ENCODE results near the gene TMED6. TPM values are rescaled to one million over a fixed set of nuclear protein-coding genes. Genes with fewer than 3 reads are reported as not detected.

TMED6 gene
- total RNA-seq, 1 experiment from 2014 or later = 0.91 TPM

- Histone ChIP-seq H3K79me2 (ENCODE audit: insufficient read depth, low read length) (peaks cover 78% of the 10 kb centered on the region), H3K27me3 (ENCODE audit: insufficient read depth, low read length) (no peaks in the 10 kb centered on the region), H3K4me1 (ENCODE audit: control insufficient read depth in 1 of 2, insufficient read depth in 2 of 2, low read length in 2 of 2) (0 out of 4 replicates have a peak, but pooled peaks cover 0 to under 1% of the 10 kb centered on the region in 2 experiments), H3K27ac (ENCODE audit: low read depth, low read length) (no peak overlapping the region), H3K9ac (ENCODE audit: low read length) (no peak overlapping the region), H3K9me2 (ENCODE audit: insufficient read depth) (no peaks in the 10 kb centered on the region), H2AFZ (ENCODE audit: low read depth, low read length, poor library complexity, severe bottlenecking) (no peak overlapping the region), H4K20me1 (ENCODE audit: insufficient read depth) (peaks cover 12% of the 10 kb centered on the region; the same call in 1 of the 2 replicates), H3K9me3 (ENCODE audit: control insufficient read depth in 1 of 2, insufficient read depth in 1 of 2, low read depth in 1 of 2, low read length in 2 of 2) (no peaks in the 10 kb centered on the region), H3K36me3 (ENCODE audit: control insufficient read depth in 1 of 2, insufficient read depth in 2 of 2, low read length in 2 of 2) (peaks cover 54 to 69% of the 10 kb centered on the region in 2 experiments), H3K4me3 (replicated peaks in 1 of 2; ENCODE audit: low read depth in 1 of 2, low read length in 2 of 2) (no peak overlapping the region), H3K4me2 (ENCODE audit: low read length) (no peak overlapping the region)
- POLR2A ChIA-PET = no interaction called here
- CTCF ChIA-PET = no interaction called here
- no peak for ATAC-seq
- no TSS peak for BruUV-seq (replicated peaks)
- intact Hi-C loops (cut with micrococcal nuclease) = no loop called here
- TF ChIP-seq, protein P1, sequence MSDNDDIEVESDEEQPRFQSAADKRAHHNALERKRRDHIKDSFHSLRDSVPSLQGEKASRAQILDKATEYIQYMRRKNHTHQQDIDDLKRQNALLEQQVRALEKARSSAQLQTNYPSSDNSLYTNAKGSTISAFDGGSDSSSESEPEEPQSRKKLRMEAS (IDR thresholded peaks at IDR 0.05) = no peak
- TF ChIP-seq YY1 (IDR thresholded peaks at IDR 0.05; ENCODE audit: extremely low read depth, insufficient replicate concordance, low read depth, low read length) = no peak
- no peak for TF ChIP-seq ZNF274 (IDR thresholded peaks at IDR 0.05; ENCODE audit: low read depth, low read length)
- TF ChIP-seq CEBPB (IDR thresholded peaks at IDR 0.05; ENCODE audit: low read depth) = no peak
- no peak for TF ChIP-seq EGR1 (IDR thresholded peaks at IDR 0.05; ENCODE audit: low read depth)
- no peak for TF ChIP-seq CBX3 (IDR thresholded peaks at IDR 0.05; ENCODE audit: low read depth)
- TF ChIP-seq REST (IDR thresholded peaks at IDR 0.05; ENCODE audit: low read depth) = no peak
- TF ChIP-seq SRF (IDR thresholded peaks at IDR 0.05; ENCODE audit: low read depth) = no peak
- TF ChIP-seq ATF3 (IDR thresholded peaks at IDR 0.05) = no peak
- TF ChIP-seq POLR2A (IDR thresholded peaks at IDR 0.05; ENCODE audit: borderline replicate concordance, extremely low read depth, insufficient read depth, insufficient read length) = no peak
- no peak for TF ChIP-seq ELF1 (IDR thresholded peaks at IDR 0.05; ENCODE audit: borderline replicate concordance, low read depth)
- TF ChIP-seq, protein P2, sequence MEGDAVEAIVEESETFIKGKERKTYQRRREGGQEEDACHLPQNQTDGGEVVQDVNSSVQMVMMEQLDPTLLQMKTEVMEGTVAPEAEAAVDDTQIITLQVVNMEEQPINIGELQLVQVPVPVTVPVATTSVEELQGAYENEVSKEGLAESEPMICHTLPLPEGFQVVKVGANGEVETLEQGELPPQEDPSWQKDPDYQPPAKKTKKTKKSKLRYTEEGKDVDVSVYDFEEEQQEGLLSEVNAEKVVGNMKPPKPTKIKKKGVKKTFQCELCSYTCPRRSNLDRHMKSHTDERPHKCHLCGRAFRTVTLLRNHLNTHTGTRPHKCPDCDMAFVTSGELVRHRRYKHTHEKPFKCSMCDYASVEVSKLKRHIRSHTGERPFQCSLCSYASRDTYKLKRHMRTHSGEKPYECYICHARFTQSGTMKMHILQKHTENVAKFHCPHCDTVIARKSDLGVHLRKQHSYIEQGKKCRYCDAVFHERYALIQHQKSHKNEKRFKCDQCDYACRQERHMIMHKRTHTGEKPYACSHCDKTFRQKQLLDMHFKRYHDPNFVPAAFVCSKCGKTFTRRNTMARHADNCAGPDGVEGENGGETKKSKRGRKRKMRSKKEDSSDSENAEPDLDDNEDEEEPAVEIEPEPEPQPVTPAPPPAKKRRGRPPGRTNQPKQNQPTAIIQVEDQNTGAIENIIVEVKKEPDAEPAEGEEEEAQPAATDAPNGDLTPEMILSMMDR (IDR thresholded peaks at IDR 0.05 in 2 of 3, conservative IDR thresholded peaks at IDR 0.05 in 1 of 3; ENCODE audit: borderline replicate concordance in 1 of 3, insufficient read depth in 1 of 3, low read depth in 2 of 3, low read length in 2 of 3) = no peak
- TF ChIP-seq TCF7L2 (IDR thresholded peaks at IDR 0.05; ENCODE audit: borderline replicate concordance, extremely low read depth, insufficient read depth, insufficient read length) = no peak
- TF ChIP-seq RAD21 (IDR thresholded peaks at IDR 0.05; ENCODE audit: low read depth) = no peak
- TF ChIP-seq SIN3A (IDR thresholded peaks at IDR 0.05; ENCODE audit: low read depth) = no peak
- RAD21 ChIA-PET (ENCODE audit: low non-redundant PET in 1 of 2, low total read pairs in 2 of 2, uncharacterized antibody in 2 of 2, unreplicated experiment in 2 of 2) = no interaction called here
- no peak for DNase-seq (ENCODE audit: low read depth, low spot score)
Observed at GRCh38 chr16:69322343-69322742, 29.2 kb downstream of the TMED6 start.
